OCI-LY7 (cell line): Measurements from ENCODE around the gene PLXNA1. TPM values are rescaled to one million over a fixed set of nuclear protein-coding genes. Genes with fewer than 3 reads are reported as not detected.

Experiments used
- BruUV-seq: library from RNA; stranded (reverse); fragments of 400-500 nt; replicated peaks from 2 replicates; lab custom pipeline; 2021; lab: Mats Ljungman, UMichigan
- CTCF ChIA-PET: fragments of 300-600 bp; sonication (Branson Sonifier 250); formaldehyde crosslinking; loops from one replicate; lab custom pipeline; 2022; ENCODE audit warnings: antibody characterized with exemption; ENCODE audit not compliant: unreplicated experiment; lab: Charles Lee
- POLR2A ChIA-PET: fragments of 300-600 bp; sonication (Branson Sonifier 250); formaldehyde crosslinking; loops from one replicate; lab custom pipeline; 2022; ENCODE audit warnings: antibody characterized with exemption; lab: Charles Lee
- DNase-seq: peaks from one replicate; pipeline ENCODE4 v3.0.0-alpha.2; 2015; ENCODE audit warnings: low spot score
- H2AFZ ChIP-seq: fragments of 200-600 bp; sonication (generic), shearing (Covaris generic); 2 replicates; pipeline ENCODE4 v1.6.1; 2014; ENCODE audit warnings: mild to moderate bottlenecking, antibody characterized with exemption, low read length, moderate library complexity
- H3K27ac ChIP-seq: fragments of 200-600 bp; sonication (generic); 2 replicates; pipeline ENCODE4 v1.5.1; 2014; ENCODE audit warnings: mixed run types, low read depth, mild to moderate bottlenecking, moderate library complexity, low read length, inconsistent platforms; ENCODE audit not compliant: poor library complexity, severe bottlenecking
- H3K36me3 ChIP-seq: fragments of 200-600 bp; sonication (generic); 2 replicates; pipeline ENCODE4 v1.6.1; 2014; ENCODE audit warnings: mild to moderate bottlenecking, antibody characterized with exemption, low read length, moderate library complexity, mixed read lengths; ENCODE audit not compliant: insufficient read depth
- H3K4me1 ChIP-seq: fragments of 200-600 bp; sonication (generic); 2 replicates; pipeline ENCODE4 v1.5.1; 2014; ENCODE audit warnings: mild to moderate bottlenecking, low read length; ENCODE audit not compliant: insufficient read depth, poor library complexity, severe bottlenecking
- H3K4me2 ChIP-seq: fragments of 200-600 bp; sonication (generic); 2 replicates; pipeline ENCODE4 v1.6.1; 2014; ENCODE audit warnings: mild to moderate bottlenecking, low read length
- H3K4me3 ChIP-seq: fragments of 200-600 bp; sonication (generic); 2 replicates; pipeline ENCODE4 v1.5.1; 2014; ENCODE audit warnings: mild to moderate bottlenecking, low read depth, low read length; ENCODE audit not compliant: poor library complexity, severe bottlenecking
- H3K79me2 ChIP-seq: fragments of 200-600 bp; sonication (generic); 2 replicates; pipeline ENCODE4 v1.6.1; 2016; ENCODE audit warnings: low read depth, mild to moderate bottlenecking, low read length, moderate library complexity, mixed read lengths; ENCODE audit not compliant: insufficient read depth
- H3K9me2 ChIP-seq: fragments of 200-600 bp; sonication (generic); 2 replicates; pipeline ENCODE4 v1.6.1; 2016; ENCODE audit warnings: mild to moderate bottlenecking, low read length, mixed read lengths; ENCODE audit not compliant: insufficient read depth
- H3K9me3 ChIP-seq: fragments of 200-600 bp; sonication (generic); 2 replicates; pipeline ENCODE4 v1.6.1; 2014; ENCODE audit warnings: mild to moderate bottlenecking, mixed run types, low read length, mixed read lengths
- H4K20me1 ChIP-seq: fragments of 200-600 bp; sonication (generic); 2 replicates; pipeline ENCODE4 v1.6.1; 2014; ENCODE audit warnings: mild to moderate bottlenecking, antibody characterized with exemption, low read length, moderate library complexity, mixed read lengths; ENCODE audit not compliant: insufficient read depth
- CTCF ChIP-seq: fragments of 200-600 bp; sonication (generic); conservative IDR thresholded peaks from 2 replicates; pipeline ENCODE4 v1.5.1; 2014; ENCODE audit warnings: mild to moderate bottlenecking, antibody characterized with exemption, low read length, moderate library complexity, mixed read lengths
- EZH2phosphoT487 ChIP-seq: fragments of 200-600 bp; sonication (generic); IDR thresholded peaks from 2 replicates; pipeline ENCODE4 v1.6.1; 2018; ENCODE audit warnings: low read depth, borderline replicate concordance, mild to moderate bottlenecking, mixed run types, antibody characterized with exemption, low read length, moderate library complexity, mixed read lengths
- intact Hi-C: fragments of 100-400 bp; cut with micrococcal nuclease; formaldehyde crosslinking; loops from one replicate; pipeline ENCODE4 v1.10.0; 2022; ENCODE audit not compliant: unreplicated experiment
- total RNA-seq, 2 experiments: library from RNA; depleted of rRNA in 1 of 2; stranded (reverse); fragments of >200 nt in 1 of 2; shearing (Covaris generic) in 1 of 2; gene quantifications; 2 replicates each; pipeline ENCODE4 v1.2.3, GENCODE V29; 2014 to 2022

The PLXNA1 gene
- total RNA-seq, 2 experiments from 2014 or later: 3.6 to 4.4 TPM

GRCh38 chr3:126964261-126964660 lies 18.7 kb upstream of the PLXNA1 start:
- no peak for TF ChIP-seq EZH2phosphoT487
- no peak for TF ChIP-seq CTCF
- Histone ChIP-seq H3K79me2 (no peaks in the 10 kb centered on the region), H3K4me2 (no peak overlapping the region), H3K36me3 (no peaks in the 10 kb centered on the region), H2AFZ (no peak overlapping the region), H3K4me1 (no peaks in the 10 kb centered on the region), H3K9me3 (no peaks in the 10 kb centered on the region), H3K4me3 (no peak overlapping the region), H3K9me2 (no peaks in the 10 kb centered on the region), H3K27ac (no peak overlapping the region), H4K20me1 (no peaks in the 10 kb centered on the region)
- no TSS peak for BruUV-seq
- ChIA-PET CTCF (no interaction called here), POLR2A (interaction anchor here (0.9 kb wide), 1 partner anchor 13 kb away, joined by 4 read pairs; no protein-coding TSS in a partner anchor)
- intact Hi-C loops: no loop called here
- DNase-seq: no peak

- Histone ChIP-seq H3K79me2 (no peaks in the 10 kb centered on the region), H3K4me1 (no peaks in the 10 kb centered on the region), H3K4me3 (no peak overlapping the region), H3K9me2 (no peaks in the 10 kb centered on the region), H3K4me2 (no peak overlapping the region), H3K36me3 (no peaks in the 10 kb centered on the region), H3K27ac (no peak overlapping the region), H2AFZ (no peak overlapping the region), H3K9me3 (no peaks in the 10 kb centered on the region), H4K20me1 (no peaks in the 10 kb centered on the region)
- DNase-seq: no peak
- TF ChIP-seq CTCF: no peak
- TF ChIP-seq EZH2phosphoT487: no peak
- CTCF ChIA-PET: no interaction called here
- intact Hi-C loops: no loop called here
- BruUV-seq: no TSS peak
- POLR2A ChIA-PET: no interaction called here
Observed at GRCh38 chr3:126964950-126965349, 18.0 kb upstream of the PLXNA1 start.

GRCh38 chr3:126965526-126966080 lies 17.3 kb upstream of the PLXNA1 start:
- POLR2A ChIA-PET: interaction anchor here (0.6 kb wide), 1 partner anchor 158 kb away, joined by 3 read pairs; no protein-coding TSS in a partner anchor
- no peaks in the 10 kb centered on the region for H3K4me1 ChIP-seq
- no peak overlapping the region for H3K4me2 ChIP-seq
- intact Hi-C loops: no loop called here
- H3K4me3 ChIP-seq: no peak overlapping the region
- CTCF ChIA-PET: no interaction called here
- TF ChIP-seq CTCF: no peak
- no peak for TF ChIP-seq EZH2phosphoT487
- no peaks in the 10 kb centered on the region for H3K79me2 ChIP-seq
- H3K27ac ChIP-seq: no peak overlapping the region
- no peaks in the 10 kb centered on the region for H3K9me3 ChIP-seq
- no TSS peak for BruUV-seq
- DNase-seq: no peak
- H3K36me3 ChIP-seq: no peaks in the 10 kb centered on the region
- no peaks in the 10 kb centered on the region for H3K9me2 ChIP-seq
- no peaks in the 10 kb centered on the region for H4K20me1 ChIP-seq
- H2AFZ ChIP-seq: no peak overlapping the region
